Stimulated activated naive B cell treated with anti-CD40 and anti-IgM and Interleukin-4, amounts not matched to agents 10 μg/mL and 1 μg/mL and 100 μg/mL, for 72 hours (primary cell): ENCODE measurements around the gene ZNF326.

Experiments
- ATAC-seq, 2 donors: fragments of 150-1000 bp; cut with Tn5 transposase; replicated peaks; 2 replicates each; pipeline ENCODE4 v1.10.0; 2021; ENCODE audit warnings: moderate library complexity in 1 of 2
- DNase-seq: peaks from one replicate; pipeline ENCODE4 v3.0.0; 2021
- H3K27ac Mint-ChIP-seq: one replicate; pipeline ENCODE4 v1.8.0; 2022; ENCODE audit warnings: mild to moderate bottlenecking, mixed read lengths
- H3K27me3 Mint-ChIP-seq, 2 donors: one replicate each; pipeline ENCODE4 v1.8.0; 2022; ENCODE audit warnings: mixed read lengths in 2 of 2
- H3K36me3 Mint-ChIP-seq, 2 donors: one replicate each; pipeline ENCODE4 v1.8.0; 2022; ENCODE audit warnings: mixed read lengths in 2 of 2, mild to moderate bottlenecking in 1 of 2
- H3K4me1 Mint-ChIP-seq, 2 donors: one replicate each; pipeline ENCODE4 v1.8.0; 2022; ENCODE audit warnings: mixed read lengths in 2 of 2, mild to moderate bottlenecking in 1 of 2
- H3K4me3 Mint-ChIP-seq, 2 donors: one replicate each; pipeline ENCODE4 v1.8.0; 2022; ENCODE audit warnings: mild to moderate bottlenecking in 2 of 2, mixed read lengths in 2 of 2, moderate library complexity in 1 of 2
- H3K9me3 Mint-ChIP-seq, 2 donors: one replicate each; pipeline ENCODE4 v1.8.0; 2022; ENCODE audit warnings: mixed read lengths in 2 of 2, mild to moderate bottlenecking in 1 of 2

Gene ZNF326

GRCh38 chr1:89957107-89957506 lies 37.8 kb upstream of the ZNF326 start:
- ATAC-seq (no peak), DNase-seq (no peak)
- Mint-ChIP-seq H3K9me3 (peaks cover 0 to 3% of the 10 kb centered on the region in 2 donors), H3K4me3 (no peak overlapping the region), H3K4me1 (peaks cover 16 to 20% of the 10 kb centered on the region in 2 donors), H3K27me3 (no peaks in the 10 kb centered on the region), H3K27ac (no peak overlapping the region), H3K36me3 (peaks cover 4% of the 10 kb centered on the region in 2 donors)

DNA sequence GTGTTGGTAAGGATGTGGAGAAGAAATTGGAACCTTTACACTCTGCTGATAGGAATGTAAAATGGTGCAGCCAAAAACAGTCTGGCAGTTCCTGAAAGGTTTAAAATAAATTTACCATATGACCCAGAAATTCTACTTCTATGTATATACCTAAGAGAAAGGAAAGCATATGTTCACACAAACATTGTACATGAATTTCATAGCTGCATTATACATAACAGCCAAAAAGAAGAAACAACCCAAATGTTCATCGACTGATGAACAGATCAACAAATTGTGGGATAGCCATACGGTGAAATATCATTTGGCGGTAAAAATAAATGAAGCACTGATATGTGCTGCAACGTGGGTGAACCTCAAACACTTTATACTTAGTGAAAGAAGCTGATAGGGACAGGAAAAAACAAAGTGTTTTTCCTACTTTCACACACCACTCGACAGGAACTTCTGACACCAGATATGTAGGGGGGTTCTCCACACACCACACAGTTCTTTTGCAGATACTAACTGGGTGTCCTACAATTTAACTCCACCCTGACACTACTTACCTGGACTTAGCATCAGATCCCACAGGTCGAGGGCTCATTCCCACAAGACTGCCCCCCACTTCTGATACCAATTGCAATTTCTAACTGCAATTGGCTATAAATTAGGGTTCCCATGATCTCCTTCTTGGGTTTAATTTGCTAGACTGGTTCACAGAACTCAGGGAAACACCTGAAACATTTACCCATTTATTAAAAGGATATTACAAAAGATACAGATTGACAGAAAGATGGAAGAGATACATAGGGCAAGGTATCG lies 35.9 kb upstream of the ZNF326 start:
- Mint-ChIP-seq H3K27me3 (no peaks in the 10 kb centered on the region), H3K4me3 (no peak overlapping the region), H3K4me1 (peaks cover 16 to 22% of the 10 kb centered on the region in 2 donors), H3K9me3 (peaks cover 0 to 3% of the 10 kb centered on the region in 2 donors), H3K36me3 (peaks cover 4% of the 10 kb centered on the region in 2 donors), H3K27ac (no peak overlapping the region)
- ATAC-seq: no peak
- no peak for DNase-seq

- peaks cover 0 to 3% of the 10 kb centered on the region in 2 donors for H3K9me3 Mint-ChIP-seq
- DNase-seq (no peak), ATAC-seq (no peak)
- H3K36me3 Mint-ChIP-seq: peaks cover 4% of the 10 kb centered on the region in 2 donors
- peaks cover 16 to 22% of the 10 kb centered on the region in 2 donors for H3K4me1 Mint-ChIP-seq
- no peak overlapping the region for H3K4me3 Mint-ChIP-seq
- H3K27ac Mint-ChIP-seq: no peak overlapping the region
- no peaks in the 10 kb centered on the region for H3K27me3 Mint-ChIP-seq
Measured at GRCh38 chr1:89959719-89960118, 35.2 kb upstream of the ZNF326 start.

- Mint-ChIP-seq H3K9me3 (peaks cover 0 to 3% of the 10 kb centered on the region in 2 donors), H3K4me3 (no peak overlapping the region), H3K4me1 (peaks cover 15 to 24% of the 10 kb centered on the region in 2 donors), H3K27me3 (no peaks in the 10 kb centered on the region), H3K36me3 (peaks cover 4% of the 10 kb centered on the region in 2 donors), H3K27ac (peak overlapping the region; percentile 14)
- no peak for DNase-seq
- ATAC-seq: peak in 1 of 2 donors; percentile 23
Measured at GRCh38 chr1:89962024-89962741, 32.7 kb upstream of the ZNF326 start.

- peaks cover 4% of the 10 kb centered on the region in 2 donors for H3K36me3 Mint-ChIP-seq
- no peaks in the 10 kb centered on the region for H3K27me3 Mint-ChIP-seq
- H3K4me1 Mint-ChIP-seq: peaks cover 13 to 25% of the 10 kb centered on the region in 2 donors
- H3K27ac Mint-ChIP-seq: no peak overlapping the region
- no peak for DNase-seq
- no peak for ATAC-seq
- peaks cover 0 to 3% of the 10 kb centered on the region in 2 donors for H3K9me3 Mint-ChIP-seq
- no peak overlapping the region for H3K4me3 Mint-ChIP-seq
Measured at GRCh38 chr1:89962742-89963075, 32.2 kb upstream of the ZNF326 start.

GRCh38 chr1:89965193-89965768 lies 29.6 kb upstream of the ZNF326 start:
- Mint-ChIP-seq H3K9me3 (no peaks in the 10 kb centered on the region), H3K27me3 (no peaks in the 10 kb centered on the region), H3K4me3 (no peak overlapping the region), H3K4me1 (peaks cover 13 to 25% of the 10 kb centered on the region in 2 donors), H3K36me3 (no peaks in the 10 kb centered on the region), H3K27ac (no peak overlapping the region)
- DNase-seq: no peak
- ATAC-seq: no peak

DNA sequence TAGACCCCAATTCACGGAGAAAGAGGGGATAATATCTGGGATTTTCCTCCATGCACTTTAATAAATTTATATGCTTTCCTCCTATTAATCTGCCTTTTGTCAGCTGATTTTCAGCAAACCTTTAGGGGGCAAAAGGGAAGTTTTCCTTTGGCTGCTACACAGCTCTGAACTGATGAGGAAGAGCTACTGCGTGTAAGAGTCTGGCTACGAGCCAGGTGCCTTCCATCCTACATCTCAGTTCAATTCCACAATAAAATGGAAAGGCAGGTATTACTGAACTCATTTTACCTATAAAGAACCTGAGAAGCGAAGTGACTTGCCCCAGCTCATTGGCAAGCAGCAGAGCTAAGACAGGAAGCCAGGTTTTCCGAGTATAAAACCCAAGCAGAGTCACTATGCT lies 28.3 kb upstream of the ZNF326 start:
- H3K36me3 Mint-ChIP-seq: no peaks in the 10 kb centered on the region
- H3K4me1 Mint-ChIP-seq: peaks cover 13 to 25% of the 10 kb centered on the region in 2 donors

DNA sequence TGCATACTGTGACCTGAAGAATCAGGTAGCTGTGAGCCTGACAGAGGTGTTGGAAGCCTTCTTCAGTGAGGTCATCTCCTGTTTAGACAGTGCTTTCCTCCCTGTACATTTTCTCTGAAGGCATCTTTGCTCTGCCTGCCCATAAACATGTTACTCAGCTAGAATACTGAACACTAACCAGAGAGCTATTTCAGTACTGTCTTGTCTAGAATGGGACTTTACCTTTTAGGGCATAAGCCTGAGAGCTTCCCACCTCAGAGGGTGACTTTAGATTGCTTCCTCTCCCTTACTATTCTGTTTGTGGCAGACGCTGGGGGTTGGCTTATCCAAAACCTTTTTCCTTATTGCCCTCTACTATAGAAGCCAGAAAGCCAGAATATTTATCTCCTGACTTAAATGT lies 23.3 kb upstream of the ZNF326 start:
- DNase-seq: no peak
- H3K27ac Mint-ChIP-seq: no peak overlapping the region
- H3K9me3 Mint-ChIP-seq: no peaks in the 10 kb centered on the region
- no peaks in the 10 kb centered on the region for H3K36me3 Mint-ChIP-seq
- peak; percentile 43 to 58 for ATAC-seq
- H3K27me3 Mint-ChIP-seq: no peaks in the 10 kb centered on the region
- H3K4me1 Mint-ChIP-seq: peaks cover 11 to 23% of the 10 kb centered on the region in 2 donors
- no peak overlapping the region for H3K4me3 Mint-ChIP-seq

More for the DNA sequence above, 28.3 kb upstream of the ZNF326 start:
- no peaks in the 10 kb centered on the region for H3K9me3 Mint-ChIP-seq
- H3K27ac Mint-ChIP-seq: peak overlapping the region; percentile 9
- no peaks in the 10 kb centered on the region for H3K27me3 Mint-ChIP-seq
- no peak overlapping the region for H3K4me3 Mint-ChIP-seq
- ATAC-seq: no peak
- DNase-seq: no peak

GRCh38 chr1:89972024-89972423 lies 22.9 kb upstream of the ZNF326 start:
- H3K4me3 Mint-ChIP-seq: no peak overlapping the region
- no peaks in the 10 kb centered on the region for H3K36me3 Mint-ChIP-seq
- no peaks in the 10 kb centered on the region for H3K27me3 Mint-ChIP-seq
- no peak overlapping the region for H3K27ac Mint-ChIP-seq
- no peaks in the 10 kb centered on the region for H3K9me3 Mint-ChIP-seq
- ATAC-seq: no peak
- no peak for DNase-seq
- peaks cover 8 to 19% of the 10 kb centered on the region in 2 donors for H3K4me1 Mint-ChIP-seq

DNA sequence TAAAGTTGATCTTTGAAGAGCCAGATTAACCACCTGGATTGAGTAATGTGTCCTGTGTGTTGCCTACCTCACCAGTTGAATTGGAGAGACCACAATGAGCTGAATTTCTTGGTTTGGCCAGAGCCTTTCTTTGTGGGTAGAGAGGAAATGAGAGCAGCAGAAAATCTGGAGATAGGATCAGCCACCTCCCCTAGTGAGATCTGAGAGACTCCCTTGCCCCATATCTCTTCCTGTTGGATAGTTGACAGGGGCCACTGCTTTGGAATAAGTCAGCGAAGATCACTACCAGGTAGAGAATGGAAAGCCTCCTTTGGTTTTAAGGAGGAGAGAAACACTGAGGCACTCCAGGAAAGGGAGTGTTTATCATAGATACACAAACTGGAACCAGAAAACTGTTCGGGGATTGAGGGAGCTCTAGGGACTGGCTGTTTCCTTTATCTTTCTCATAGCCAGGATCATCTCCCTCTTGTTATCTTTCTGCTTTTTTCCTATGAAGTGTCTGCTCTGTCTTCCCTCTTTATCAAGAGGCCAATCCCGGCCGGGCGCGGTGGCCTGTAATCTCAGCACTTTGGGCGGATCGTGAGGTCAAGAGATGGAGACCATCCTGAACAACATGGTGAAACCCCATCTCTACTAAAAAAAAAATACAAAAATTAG lies 21.3 kb upstream of the ZNF326 start:
- Mint-ChIP-seq H3K27me3 (no peaks in the 10 kb centered on the region), H3K36me3 (no peaks in the 10 kb centered on the region), H3K9me3 (no peaks in the 10 kb centered on the region), H3K4me1 (peaks cover 7 to 14% of the 10 kb centered on the region in 2 donors), H3K27ac (no peak overlapping the region), H3K4me3 (no peak overlapping the region)
- no peak for DNase-seq
- ATAC-seq: no peak

- Mint-ChIP-seq H3K9me3 (no peaks in the 10 kb centered on the region), H3K27ac (no peak overlapping the region), H3K36me3 (no peaks in the 10 kb centered on the region), H3K4me3 (no peak overlapping the region), H3K4me1 (peaks cover 7 to 14% of the 10 kb centered on the region in 2 donors), H3K27me3 (no peaks in the 10 kb centered on the region)
- ATAC-seq (no peak), DNase-seq (no peak)
Measured at GRCh38 chr1:89974256-89974655, 20.7 kb upstream of the ZNF326 start.

- DNase-seq (no peak), ATAC-seq (peak; percentile 64 to 70)
- Mint-ChIP-seq H3K27me3 (no peaks in the 10 kb centered on the region), H3K4me3 (no peak overlapping the region), H3K27ac (peak overlapping the region; percentile 17), H3K9me3 (no peaks in the 10 kb centered on the region), H3K4me1 (peaks cover 7 to 14% of the 10 kb centered on the region in 2 donors), H3K36me3 (no peaks in the 10 kb centered on the region)
Measured at GRCh38 chr1:89974696-89975470, 20.0 kb upstream of the ZNF326 start.

GRCh38 chr1:89975540-89976125 lies 19.3 kb upstream of the ZNF326 start:
- ATAC-seq: peak; percentile 68 to 69
- no peaks in the 10 kb centered on the region for H3K9me3 Mint-ChIP-seq

More at GRCh38 chr1:89975540-89976125, 19.3 kb upstream of the ZNF326 start:
- Mint-ChIP-seq H3K36me3 (no peaks in the 10 kb centered on the region), H3K4me3 (no peak overlapping the region), H3K4me1 (peaks cover 7 to 14% of the 10 kb centered on the region in 2 donors), H3K27ac (peak overlapping the region; percentile 81), H3K27me3 (no peaks in the 10 kb centered on the region)
- DNase-seq: no peak
